Fibroblast of skin of right quadriceps (primary cell): ENCODE measurements around the gene ANXA11.
"Not testable (repeated sequence)": the region's sequence is repeated elsewhere in the genome, so short reads cannot be mapped to it uniquely, and the experiment has no call there.

Source experiments
- DNase-seq: peaks from one replicate; pipeline ENCODE4 v3.0.0-alpha.2; 2013

The ANXA11 gene

DNA sequence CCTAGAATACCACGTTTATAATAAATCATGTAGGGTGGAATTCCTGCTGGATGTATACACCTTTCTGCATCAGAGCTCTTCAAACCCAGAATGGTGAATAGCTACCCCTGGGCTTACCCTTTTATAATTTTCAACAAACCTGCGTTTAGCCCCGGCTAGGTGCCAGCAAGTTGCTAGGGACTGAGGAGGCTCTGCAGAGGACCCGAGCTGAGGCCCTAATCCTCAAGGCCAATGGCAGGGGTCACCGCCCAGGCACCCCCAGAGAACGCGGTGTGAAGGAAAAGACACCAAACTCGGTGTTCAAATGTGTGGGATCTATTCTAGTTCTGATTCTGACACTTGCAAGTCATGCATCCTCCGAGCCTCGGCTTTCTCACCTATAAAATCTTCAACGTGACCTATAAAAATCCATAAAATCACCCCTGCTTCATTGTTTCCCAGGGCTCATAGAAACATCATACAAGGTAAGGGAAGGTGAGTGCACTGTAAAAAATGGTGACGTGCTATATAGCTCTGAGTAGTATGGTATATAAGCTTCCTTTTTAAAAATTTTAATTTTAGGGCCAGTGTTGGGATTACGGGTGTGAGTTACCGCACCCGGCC lies 2.5 kb upstream of the ANXA11 start:
- DNase-seq = no peak

DNA sequence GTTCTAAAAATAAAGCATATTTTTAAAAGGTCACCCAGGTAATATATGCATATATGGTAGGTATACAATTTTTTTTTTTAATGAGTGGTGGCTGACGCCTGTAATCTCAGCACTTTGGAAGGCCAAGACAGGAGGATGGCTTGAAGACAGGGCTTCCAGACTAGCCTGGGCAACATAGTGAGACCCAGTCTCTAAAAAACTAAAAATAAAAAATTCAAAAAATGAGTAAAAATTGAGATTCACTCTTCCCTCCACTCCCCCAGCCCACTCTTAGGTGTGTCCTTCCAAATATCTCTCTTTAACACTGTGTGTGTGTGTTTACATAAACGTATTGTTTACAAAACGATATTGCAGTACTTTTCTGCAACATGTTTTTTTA lies 929 bp upstream of the ANXA11 start:
- no peak for DNase-seq

DNA sequence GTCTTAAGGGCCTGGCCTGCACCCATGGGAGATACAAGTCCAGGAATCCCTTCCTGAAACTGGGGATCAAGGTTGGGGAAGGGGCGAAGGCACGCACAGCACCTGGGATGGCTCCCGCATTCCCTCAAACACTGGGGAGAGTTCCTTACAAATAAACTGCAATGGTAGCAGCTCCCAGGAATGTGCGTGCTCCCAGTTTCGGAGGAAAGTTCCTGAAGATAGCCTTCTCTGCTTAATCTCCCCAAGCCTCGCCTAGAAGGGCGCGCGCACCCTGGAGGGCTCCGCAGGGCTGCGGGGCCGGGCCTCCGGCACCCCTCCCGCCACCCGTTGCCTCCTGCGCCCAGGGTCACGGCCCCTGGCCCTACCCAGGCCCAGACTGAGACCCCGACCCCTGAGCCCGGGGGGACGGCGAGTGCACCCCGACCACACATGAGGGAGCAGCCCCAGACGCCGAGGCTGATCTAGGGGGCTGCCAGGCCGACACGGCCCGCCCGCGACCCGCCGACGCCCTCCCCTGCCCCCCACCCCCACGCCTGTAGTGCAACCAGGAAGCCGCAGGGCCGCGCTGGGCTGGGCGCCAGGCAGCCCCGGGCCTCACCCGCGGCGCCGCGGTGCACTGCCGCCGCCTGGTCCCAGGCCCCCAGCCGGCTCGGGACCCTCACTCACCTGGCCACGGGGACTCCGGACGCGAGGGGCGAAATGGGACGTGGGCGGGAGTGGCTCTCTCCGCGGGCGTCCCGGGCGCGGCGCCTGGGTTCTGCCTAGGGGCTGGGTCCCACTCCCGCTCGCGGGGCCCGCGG lies 460 bp downstream of the ANXA11 start:
- DNase-seq = peak; percentile 42

DNA sequence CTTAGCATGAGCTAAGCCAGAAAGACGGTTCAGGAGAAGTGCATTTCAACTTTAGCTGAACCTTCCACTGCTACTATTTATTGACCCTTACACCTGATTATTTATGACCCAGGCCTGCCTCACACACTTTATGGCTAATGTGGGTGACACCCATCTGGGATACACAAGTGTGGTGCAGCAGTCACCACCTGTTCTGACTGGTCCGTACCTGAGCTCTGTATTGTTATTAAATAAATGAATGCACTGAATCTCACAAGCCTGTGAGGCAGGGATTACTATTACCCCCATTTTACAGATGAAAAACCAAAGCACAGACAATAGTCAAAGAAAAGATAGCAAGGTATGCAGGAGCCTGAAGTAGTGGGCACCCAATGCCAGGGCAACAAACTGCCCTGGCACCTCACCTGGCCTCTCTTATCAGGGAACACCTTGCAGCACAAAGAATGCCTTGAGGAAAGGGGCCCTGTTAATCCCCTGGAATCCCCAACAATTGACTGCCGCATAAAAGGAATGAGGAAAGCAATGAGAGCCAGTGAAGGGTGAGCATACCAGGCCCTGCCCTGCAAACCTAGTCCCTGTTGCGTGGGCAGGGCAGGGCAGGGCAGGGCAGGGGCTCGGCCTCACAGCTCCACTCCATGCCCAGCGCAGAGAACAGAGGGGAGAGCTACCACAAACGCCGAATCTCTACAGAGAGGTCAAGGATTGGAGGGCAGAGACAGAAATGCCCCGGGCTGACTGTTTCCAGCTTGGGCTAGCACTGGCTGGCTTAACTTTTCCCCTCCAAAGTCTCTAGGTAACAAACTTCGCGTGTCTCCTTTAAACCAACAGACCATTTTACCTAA lies 1.3 kb downstream of the ANXA11 start:
- no peak for DNase-seq

DNA sequence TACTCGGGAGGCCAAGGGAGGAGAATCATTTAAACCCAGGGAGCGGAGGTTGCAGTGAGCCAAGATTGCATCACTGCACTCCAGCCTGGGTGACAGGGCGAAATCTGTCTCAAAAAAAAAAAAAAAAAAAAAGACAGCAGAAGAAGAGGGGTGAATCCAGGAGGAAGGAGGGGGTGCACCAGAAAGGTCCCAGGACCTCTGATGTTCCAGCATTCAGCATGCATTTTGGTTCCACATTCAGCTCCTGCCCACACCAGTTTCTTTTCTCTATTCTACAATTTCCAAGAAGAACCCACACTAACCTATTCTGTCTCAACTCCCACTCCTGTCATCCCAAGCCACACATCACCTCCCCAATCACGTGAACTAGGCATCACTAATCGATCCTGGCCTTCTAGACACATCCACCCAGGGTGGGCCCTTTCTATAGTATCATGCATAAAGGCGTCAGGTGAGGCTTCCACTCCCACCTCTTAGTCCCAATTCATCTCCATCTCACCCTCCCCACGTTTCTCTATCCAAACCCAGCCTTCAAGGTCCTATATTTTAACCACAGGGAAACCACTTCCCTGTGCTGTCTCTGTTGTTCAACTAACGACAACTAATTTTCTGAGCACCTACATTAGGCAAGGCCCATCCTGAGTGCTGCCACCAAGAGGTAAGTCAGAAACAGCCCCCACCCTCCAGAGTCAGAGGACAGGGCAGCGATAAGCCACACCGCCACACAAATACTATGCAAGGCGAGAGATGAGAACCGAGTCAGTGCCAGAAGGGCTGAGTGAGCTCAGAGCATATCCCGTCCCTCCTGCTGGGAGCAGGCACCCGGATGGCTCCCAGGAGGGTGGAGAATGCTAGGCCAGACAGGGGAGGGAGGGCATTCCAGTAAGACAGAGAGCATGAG lies 2.2 kb downstream of the ANXA11 start:
- DNase-seq = peak; percentile 90

DNA sequence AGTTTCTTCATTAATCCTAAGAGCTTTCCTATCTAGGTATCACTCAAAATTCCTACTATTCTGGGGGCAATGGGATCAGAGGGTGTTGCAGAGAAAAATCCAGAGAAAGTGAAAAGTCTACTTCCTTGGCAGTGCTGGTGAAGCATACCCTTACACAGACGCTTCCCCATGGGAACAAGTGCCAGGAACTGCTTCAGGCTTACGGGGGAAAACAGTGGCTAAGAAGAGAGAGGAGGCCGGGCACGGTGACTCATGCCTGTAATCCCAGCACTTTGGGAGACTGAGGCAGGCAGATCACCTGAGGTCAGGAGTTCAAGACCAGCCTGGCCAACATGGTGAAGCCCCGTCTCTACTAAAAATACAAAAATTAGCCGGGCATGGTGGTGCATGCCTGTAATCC lies 2.8 kb downstream of the ANXA11 start:
- not testable (repeated sequence) for DNase-seq

DNA sequence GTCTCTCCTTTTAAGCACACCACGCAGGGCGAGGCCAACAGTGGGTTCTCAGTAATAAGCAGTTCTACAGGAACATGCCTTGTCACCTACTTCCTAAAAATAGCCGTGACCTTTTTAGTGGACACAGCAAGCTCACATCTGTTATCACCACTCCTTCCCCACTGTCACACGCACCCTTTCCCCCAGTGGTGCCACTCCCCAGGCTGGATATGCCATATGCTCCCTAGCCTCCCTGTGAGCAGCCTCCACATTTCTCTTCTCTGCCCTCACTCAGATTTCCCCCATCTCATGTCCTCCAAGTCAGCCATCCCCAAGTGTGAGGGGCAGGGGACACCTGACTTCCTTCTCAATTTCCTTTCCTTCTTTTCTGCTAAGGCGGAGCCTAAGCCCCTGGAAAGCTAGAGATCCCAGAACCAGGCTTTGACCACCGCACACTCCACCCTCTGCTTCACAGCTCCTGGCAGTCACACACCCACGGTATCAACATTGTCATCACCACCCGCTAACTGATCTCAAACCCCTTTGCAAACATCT lies 3.7 kb downstream of the ANXA11 start:
- no peak for DNase-seq

DNA sequence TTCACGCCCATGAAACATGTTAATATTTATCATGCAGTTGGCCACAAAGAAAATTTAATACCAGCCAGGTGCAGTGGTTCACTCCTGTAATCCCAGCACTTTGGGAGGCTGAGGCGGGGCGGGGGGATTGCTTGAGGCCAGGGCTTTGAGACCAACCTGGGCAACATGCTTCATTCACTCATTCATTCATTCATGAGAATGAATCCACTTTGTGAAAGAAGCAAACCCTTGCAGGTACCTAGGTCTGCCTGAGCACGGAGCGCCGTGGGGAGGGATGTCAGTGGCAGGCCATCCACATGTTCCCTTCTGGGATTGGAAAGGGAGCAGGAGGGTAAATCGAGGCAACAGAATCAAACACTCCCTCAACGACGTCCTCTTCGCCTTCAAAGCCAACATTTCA lies 4.7 kb downstream of the ANXA11 start:
- no peak for DNase-seq

DNA sequence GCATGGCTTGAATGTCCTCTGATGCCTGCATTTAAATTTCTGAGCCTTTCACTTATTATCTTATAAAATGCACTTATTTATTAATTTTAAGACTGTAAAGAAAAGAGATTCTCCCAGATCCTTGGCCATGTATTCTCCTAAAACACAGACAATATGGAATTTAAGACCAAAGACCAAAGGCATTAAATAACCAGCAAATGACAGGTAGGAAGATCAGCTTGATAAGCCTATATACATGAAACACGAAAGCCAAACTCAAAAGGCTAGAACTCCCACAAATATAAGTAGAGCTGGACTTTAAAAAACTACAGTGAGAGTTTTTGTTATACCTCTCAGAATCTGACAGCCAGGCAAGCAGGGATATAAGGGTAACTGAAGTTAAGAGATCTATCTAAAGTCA lies 5.1 kb downstream of the ANXA11 start:
- DNase-seq = no peak

DNA sequence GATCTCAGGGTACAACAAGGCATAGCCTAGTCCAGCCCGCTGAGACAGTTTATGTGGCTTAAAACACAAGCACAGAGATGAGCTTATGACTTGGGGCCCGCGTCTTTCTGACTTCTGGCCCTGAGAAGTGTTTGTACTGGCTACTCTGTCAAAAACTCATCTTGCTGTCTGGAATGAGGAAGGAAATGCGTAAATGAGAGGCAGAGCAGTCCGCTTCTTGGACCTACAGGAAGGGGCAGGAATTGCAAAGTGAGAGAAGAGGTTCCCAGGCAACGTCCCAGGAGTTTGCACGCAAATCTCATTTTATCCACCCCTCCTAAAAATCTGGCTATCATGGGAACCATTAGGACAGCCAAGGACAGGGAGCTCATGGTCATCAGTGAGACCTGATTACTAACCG lies 5.5 kb downstream of the ANXA11 start:
- peak; percentile 32 for DNase-seq

DNA sequence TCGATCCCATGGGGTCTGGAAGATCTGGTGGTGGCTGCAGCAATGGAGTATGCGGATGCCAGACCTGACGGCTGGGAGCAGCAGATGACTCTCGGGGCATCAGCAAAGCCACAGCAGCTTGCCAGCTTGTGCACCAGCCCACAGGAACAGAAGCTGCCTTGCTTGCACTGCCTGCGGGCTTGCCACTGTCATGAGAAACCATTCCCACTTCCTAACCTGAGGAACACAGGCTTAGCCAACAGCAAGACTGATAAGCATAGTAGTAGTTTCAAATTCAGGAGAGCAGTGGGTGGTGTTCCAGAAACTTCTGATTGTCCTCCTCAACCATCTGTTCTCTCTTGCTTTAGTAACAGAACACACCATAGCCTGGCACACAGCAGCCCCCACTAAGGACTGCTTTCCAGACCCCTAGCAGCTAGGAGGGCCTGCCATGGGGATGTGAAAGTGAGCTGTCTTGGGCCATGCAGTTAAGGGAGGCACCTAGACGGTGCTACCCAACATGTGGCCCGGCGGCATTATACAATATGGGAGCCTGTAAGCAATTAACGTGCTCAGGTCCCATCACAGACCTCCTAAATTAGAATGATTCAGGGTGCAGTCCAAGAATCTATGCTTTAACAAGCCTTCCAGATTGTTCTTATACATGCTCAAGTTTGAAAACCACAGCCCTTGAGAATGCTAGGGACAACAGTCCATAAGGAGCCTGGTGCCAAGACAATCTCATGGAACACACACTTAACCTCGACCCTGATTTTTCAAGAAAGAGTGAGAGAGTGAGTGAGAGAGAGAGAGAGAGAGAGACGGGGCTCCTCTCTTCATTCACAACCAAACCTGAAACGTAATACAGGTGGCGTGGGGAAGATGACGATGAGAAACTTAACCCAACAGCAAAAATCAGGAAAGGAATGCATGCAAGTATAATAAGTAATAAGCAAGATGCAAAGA lies 7.1 kb downstream of the ANXA11 start:
- no peak for DNase-seq

DNA sequence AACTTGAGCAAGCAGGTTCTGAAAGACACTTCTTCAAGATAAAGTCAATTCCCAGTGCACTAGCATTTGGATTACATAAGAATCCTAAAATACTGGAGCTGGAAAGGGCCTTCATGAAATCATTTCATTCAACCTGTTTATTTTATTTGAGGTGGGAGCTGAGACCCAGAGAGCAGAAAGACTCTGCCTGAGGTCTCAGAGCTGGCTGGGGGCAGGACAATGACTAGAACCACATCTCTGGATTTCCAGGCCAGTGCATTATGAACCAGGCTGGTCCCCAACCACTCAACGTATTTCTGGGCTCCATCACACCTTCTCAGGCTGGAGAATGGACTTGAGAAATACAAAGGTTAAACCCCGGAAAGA lies 8.4 kb downstream of the ANXA11 start:
- no peak for DNase-seq

DNA sequence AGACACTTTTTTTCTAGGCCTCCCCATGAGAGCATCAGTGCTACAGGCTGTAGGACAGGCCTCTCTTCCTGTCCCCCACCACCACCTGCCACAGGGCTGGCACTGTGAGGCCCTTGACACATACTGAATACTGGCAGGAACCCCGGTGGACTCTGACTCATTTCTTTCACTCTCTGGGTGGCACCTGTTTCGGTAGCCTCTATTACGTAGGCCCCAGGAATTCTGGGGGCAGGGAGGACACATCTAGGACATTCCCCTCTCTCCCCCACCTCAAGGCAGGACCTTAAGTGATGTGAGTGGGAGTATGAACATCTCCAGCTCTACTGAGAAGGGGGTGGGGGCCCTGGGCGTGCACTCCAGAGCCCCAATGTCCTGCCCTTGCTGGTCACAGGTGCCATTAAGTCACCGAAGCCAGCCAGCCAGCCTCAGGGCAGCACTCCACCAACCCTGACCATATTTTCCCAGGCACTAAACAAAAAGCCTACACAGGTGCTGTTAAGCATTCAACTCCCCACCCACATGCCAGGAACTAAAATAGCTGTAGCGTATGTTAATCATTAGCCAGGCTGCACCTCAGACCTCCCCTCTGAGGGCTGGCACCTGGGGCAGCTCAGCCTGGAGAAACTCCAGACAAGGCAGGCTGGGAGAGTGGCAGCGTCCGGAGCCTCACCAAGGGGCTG lies 8.9 kb downstream of the ANXA11 start:
- no peak for DNase-seq

DNA sequence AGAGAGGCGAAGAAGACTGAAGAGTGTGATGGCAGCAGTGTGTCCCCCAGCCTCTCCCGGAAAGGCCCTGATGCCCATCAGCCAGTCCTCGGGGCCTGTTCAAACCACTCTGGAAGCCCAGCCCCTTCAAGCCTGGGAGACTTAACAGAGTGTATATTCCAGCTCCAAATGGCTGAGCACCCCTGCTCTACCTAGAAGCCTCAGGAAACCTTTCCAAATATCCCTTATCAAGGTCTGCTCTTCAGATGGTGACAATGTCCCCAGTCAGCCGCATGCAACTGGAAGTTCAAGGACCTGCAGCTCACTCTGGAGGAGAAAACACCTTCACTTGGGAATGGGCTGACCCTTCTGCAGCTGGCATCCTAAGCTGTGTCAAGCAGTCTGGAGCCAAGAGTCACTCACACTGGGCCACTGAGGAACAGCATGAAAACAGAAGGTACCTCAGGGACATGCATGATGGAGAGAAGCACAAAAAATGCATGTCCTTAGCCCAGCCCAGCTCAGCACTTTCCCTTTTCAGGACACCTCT lies 10.2 kb downstream of the ANXA11 start:
- DNase-seq = no peak

DNA sequence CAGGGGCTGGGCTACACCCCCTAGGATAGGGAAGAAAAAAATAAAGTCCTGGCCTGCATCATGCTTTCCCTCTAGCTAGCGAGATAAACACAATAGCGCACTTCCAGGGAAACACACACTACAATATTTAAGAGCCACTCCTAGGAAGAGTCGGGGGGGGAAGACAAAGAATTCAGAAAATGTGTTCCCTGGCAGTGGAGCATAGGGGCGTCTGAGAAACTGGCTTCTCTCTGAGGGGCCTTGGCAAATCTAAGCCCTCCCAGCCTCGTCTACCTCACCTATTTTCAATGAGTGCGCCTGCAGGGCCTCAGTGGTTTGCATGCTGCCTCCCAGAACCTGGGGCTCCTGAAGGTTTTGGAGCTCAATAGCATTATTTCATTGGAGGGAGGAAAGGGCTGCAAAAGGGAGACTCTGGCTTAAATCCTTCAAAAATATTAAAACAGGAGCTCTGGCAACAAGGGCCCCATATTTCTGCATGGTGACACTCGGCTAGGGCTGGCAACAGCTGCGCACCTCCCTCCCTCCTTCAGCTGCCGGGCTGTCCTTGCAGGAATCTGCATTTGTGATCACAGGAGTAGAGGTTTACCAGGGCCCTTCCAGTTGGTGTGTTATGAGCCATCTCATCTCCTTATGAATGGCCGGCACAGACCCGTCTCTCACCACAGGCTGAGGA lies 10.8 kb downstream of the ANXA11 start:
- DNase-seq = no peak

DNA sequence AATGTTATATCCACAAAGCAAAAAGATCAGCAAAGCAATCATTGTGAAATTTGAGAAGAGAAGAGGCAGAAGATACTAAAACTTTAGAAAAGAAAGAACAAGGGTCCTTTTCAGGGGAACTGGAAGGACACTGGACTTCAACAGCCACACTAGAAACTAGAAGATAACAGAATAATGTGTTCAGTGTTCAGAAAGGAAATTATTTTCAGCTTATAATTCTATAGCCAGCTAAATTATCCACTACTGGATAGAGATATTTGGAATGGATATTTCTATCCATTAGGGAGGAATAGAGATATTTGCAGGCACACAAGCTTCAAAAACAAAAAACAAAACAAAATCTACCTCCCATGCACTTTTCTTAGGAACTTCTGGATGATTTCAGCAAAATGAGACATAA lies 12.8 kb downstream of the ANXA11 start:
- no peak for DNase-seq

DNA sequence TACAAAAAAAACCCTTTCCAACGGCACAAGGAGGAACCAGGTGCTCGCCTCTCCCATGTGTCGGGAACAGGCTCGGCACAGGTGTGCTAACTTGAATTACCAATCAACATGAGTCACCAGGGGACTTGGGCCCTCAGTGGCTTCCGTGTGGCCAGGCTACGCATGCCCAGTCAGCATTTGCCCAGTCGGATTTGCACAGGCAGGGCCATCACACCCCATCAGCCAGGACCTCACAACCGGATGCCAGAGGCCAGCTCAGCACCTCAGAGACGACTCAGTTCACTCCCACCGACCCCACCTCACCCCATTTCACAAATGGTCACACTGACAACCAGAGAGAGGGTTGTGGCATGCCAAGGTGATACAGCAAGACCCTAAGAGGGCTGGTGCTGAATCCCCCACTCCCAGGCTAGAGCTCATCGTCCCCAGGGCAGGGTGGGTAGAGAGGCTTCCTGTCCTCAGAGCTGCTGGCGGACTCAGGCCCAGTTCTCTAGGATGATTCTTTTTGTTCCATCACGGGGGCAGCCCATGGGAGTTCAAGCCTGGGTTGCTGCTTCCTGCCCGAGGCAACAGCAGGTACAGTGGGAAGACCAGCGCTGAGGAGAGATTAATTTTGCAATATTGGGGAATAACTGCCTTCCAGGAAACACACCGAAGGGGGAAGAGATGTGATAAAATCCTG lies 13.6 kb downstream of the ANXA11 start:
- no peak for DNase-seq

DNA sequence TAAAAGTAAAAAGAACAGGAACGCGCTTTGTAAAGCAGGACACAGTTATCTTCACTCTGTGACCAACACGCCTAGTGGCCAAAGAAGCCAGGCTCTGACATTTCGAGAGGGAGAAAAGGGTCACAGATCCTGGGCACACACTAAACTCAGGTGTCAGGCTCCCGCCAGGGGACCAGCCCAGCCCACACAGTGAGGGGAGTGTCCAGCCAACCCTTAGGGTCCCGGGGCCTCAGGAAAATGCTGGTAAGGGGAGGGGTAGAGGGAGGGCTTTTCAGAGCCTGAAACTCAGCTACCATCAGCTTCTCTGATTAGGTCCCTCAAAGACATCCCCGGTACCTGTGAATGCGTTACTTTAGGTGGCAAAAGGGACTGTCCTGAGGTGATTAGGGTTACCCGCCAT lies 16.6 kb downstream of the ANXA11 start:
- DNase-seq = no peak
